Right hindlimb (tissue), 1 donor: Measurements from ENCODE around the gene IL21R.
A peak's percentile ranks its signal among the peaks of the same experiment; 100 is the strongest.
"Not testable (repeated sequence)": the region's sequence is repeated elsewhere in the genome, so short reads cannot be mapped to it uniquely, and the experiment has no call there.

Experiments
- DNase-seq: peaks from one replicate; pipeline ENCODE4 v3.0.0-alpha.2; 2018

Gene IL21R

GRCh38 chr16:27402964-27403600 is 1.1 kb downstream of the IL21R start:
- DNase-seq = no peak

DNA sequence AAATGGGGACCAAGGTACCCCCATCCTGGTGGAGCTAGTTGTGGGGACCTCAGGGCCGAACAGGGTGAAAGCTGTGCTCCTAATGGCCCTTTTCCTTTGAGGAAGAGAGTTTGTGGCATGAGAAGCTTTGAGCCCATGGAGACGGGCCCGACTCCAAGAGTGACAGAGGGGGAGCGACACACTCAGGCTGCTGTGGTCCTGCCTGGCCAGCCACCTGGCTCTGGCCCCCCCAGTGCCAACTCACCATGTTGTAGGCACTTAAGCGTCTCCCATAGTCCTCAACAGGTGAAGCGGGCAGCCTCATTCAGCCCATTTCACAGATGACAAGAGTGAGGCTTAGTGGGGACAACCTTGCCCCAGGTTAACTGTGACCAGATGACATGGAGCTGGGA is 1.6 kb downstream of the IL21R start:
- no peak for DNase-seq

DNA sequence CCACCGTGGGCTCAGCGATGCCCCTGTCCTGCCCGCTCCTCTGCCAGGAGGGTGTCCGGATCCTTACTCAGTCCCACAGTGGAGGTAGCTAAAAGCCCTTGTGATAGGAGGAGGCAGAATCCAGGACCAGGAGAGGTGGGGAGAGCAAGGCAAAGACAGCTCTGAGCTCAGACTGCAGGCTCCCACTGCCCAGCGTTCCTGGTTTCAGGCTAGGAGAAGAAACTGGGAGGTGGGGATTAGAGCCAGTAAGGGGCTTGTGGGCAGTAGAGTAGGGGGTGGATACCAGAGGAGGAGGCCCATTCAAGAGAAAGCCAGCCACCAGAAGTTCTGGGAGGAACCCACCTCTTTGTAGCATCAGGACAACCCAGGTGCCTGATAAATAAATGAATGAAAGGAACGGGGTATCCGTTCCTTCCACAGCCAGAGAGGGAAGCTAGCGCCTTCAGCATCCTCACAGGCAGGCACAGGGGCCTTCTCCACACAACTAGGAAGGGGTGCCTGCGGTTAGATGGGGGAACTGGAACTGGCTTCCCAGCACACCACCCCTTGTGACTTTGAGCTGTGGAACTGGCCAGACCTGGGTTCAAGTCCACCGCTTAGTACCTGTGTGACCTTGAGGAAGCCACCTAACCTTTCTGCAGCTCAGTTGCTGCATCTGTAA is 2.3 kb downstream of the IL21R start:
- DNase-seq = no peak

DNA sequence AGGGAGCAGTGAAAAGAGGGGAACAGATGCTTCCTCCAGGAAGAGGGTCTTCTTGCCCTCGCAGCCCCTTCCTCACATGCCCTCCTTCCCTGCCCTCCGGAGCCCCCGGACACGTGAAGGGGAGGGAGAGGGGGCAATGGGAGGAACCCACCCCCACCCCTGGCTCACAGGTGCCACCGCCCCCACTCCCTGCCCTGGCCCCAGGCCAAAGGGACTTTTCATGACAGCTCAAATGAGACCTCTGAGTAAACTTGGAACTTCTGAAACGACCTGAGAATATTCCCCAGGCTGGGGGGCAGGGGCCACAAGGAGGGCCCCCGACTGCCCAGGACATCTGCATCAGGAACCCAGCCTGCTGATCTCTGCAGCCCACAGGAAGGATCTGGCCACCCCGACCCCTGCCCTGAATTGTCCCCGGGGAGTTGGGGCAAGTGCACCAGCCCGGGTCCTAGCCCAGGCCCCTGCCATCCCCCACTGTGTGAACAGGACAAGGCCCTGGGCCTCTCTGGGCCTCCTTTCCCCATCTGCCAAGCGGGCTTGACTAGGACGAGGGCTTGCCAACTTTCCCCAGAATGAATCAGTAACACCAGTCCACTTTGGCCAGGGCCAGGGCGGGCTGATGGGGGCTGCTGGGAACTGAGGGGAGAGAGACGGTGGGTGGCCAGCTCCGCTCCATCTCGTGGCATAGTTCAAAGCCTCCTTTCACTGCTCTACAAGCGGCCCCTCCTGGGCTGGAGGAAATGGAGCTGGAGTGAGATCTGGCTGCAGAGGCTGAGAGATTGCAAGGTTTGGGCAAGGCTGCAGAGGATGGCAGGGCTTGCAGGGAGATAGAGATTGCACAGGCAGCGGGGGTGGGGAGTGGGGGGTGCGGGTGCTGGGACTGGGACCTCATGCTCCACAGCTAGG is 3.8 kb downstream of the IL21R start:
- DNase-seq = peak; percentile 45

- no peak for DNase-seq
Measured at GRCh38 chr16:27406511-27407128, 4.6 kb downstream of the IL21R start.

GRCh38 chr16:27407133-27407532 is 5.2 kb downstream of the IL21R start:
- no peak for DNase-seq

DNA sequence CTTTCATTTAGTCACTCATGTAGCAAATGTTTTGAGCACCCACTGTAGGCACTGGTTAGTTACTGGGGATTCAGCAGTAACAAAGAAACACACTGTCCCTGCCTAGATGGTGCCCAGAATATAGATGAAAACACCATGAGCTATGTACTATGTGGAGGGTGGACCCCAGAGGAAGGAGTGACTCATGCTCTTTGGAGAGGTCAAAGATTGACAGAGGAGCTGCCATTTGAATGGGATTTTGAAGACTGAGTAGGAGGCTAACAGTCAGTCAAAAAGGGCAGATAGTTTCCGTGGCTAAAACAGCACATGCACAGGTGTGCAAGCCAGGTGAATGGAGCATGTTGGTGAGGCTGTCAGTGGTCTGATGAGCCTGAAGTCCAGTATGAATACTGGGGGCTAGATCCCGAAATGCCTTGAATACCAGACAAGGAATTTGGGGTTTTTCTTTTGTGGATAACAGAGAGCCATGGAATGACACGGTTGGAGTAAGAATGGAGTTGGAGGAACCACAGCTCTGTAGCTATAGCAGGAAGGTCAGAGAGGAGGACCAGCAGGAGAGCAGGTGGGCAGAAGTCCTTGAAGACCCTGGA is 6.1 kb downstream of the IL21R start:
- DNase-seq = no peak

DNA sequence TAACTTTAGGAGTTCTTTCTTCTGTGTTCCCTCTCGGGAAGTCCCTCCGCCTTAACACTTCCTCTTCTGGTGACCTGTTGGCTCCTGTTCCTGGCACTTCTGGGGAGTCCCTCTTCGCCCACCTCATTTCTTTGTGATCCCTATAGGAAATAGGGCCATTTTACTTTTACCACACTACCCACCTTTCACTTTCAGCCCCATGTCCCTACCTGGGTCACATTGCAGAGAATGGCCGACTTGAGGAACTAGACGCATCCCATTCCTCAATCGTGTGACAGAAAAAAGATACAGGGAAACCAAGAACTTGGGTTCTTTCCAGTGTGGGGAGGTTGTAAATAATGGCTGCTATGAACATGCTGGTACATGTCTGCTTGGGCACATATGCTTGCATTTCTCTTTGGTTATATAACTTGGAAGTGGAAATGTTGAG is 6.6 kb downstream of the IL21R start:
- no peak for DNase-seq

- DNase-seq = not testable (repeated sequence)
Measured at GRCh38 chr16:27409958-27410357, 8.0 kb downstream of the IL21R start.

DNA sequence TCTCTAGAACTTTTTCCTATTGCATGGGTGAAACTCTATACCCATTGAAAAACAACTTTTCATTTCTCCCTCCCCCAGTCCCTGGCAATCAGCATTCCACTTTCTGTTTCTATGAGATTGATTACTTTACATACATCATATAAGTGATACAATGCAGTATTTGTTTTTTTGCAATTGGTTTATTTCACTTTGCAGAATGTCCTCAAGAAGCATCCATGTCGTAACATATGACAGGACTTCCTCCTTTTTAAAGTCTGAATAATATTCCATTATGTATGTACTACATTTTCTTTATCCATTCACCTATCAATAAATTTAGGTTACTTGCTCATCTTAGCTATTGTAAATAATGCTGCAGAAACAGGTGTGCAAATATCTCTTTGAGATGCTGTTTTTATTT is 8.8 kb downstream of the IL21R start:
- no peak for DNase-seq

GRCh38 chr16:27413956-27414355 is 12.0 kb downstream of the IL21R start:
- DNase-seq = no peak

DNA sequence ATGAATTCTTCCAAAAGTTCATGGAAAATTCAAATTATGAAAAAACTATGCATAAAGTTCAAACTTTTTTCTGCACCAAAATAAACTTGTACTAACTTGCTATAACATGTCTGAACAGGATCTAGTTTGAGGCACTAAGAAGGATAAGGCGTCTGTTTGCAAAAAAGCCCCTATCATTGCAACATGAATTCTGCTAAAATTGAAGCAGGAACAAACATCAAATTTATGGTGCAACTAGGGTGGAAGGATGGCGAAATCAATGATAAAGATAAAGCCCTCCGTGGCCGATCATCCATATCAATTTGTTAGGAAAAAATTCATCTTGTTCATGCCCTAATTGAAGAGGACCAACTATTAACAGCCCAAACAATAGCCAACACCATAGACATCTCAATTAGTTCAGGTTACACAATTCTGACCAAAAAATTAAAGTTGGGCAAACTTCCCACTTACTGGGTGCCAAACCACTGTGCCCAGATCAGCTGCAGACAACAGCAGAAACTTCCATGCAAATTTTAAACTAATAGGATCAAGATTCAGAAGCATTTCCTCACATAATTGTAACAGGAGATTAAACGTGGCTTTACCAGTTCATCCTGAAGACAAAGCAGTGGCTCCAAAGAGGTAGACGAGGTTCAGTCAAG is 12.9 kb downstream of the IL21R start:
- no peak for DNase-seq

DNA sequence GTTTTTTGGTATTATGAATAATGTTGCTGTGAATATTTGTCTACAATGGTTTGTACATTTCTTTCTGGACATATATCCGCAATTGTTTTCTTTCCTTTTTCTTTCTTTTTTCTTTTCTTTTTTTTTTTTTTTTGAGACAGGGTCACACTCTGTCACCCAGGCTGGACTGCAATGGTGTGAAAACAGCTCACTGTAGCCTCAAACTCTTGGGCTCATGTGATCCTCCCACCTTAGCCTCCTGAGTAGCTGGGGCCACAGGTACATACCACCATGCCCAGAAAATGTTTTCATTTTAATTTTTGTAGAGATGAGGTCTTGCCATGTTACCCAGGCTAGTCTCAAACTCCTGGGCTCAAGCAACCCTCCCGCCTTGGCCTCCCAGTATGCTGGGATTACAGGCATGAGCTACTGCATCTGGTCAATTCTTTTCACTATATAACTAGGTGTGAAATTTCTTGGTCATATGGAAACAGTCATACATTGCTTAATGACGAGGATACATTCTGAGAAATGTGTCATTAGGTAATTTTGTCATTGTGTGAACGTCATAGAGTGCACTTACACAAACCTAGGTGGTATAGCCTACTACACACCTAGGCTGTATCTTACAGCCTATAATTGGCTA is 15.2 kb downstream of the IL21R start:
- DNase-seq = no peak

- DNase-seq = no peak
Measured at GRCh38 chr16:27421961-27422740, 20.2 kb downstream of the IL21R start.

DNA sequence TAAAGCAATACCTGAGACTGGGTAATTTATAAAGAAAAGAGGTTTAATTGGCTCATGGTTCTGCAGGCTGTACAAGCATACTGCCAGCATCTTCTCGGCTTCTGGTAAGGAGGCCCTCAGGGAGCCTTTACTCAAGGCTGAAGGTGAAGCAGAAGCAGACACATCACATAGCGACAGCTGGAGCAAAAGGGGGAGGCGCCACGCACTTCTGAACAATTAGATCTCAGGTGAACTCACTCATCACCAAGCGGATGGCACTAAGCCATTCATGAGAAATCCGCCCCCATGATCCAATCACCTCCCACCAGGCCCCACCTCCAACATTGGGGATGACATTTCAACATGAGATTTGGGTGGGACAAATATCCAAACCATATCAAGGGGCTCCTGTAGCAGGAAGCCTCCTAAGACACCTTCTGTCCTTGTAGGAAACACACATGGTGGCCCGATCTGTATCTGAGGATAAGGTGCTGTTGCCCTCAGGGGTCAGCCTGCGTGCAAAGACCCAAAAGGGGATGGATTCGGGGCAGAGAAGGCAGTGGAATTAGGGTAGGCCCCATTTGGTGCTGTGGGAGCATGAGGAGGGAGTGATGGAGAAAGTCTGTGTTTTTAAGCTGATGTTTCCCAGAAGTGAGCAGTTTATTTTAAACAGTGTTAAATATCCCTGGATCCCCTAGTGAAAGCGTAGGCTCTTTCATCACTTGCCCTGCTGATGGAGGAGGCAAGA is 23.0 kb downstream of the IL21R start:
- DNase-seq = no peak

GRCh38 chr16:27425961-27426360 is 24.0 kb downstream of the IL21R start:
- DNase-seq = no peak

DNA sequence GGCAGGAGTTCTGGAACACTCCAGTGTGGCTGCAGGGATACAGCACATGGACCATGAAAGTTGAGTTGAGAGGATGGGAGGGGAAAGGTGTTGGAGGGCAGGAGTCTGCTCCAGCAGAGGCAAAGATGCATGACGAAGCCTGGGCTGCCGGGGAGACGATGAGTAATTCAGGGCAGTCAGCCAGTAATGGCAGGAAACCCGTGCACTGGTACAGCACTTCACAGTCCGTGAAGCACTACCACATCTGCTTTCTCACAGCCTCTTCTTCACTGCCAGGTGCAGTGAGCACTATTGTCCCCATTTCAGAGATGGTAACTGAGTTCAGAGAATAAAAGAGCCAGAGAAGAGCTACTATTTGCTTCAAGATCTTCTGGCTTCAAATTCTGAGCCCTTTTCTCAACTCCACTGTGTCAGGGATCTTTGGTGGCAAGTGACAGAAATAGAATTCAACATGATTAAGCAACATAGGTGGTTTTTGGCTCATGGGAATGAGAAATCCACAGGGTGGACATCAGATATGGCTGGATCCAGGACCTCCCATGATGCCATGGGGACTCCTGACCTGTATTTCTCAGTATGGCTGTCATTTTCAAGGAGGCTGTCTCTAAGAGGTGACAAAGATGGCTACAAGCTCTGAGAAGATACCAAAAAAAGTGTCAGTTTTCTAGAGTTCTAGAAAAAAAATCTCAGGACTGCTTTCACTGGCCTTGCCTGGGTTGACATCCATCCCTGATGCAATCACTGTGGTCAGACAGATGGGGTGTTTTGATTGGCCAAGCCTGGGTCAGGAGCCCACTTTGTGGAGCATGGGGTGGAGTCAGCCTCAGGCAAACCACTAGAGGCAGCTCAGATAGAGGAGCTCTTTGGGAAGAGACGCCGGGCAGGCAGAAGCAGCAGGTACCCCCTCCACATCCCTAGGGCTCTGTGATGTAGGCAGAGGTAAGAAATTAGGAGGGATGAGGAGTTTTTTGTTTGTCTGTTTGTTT is 24.7 kb downstream of the IL21R start:
- DNase-seq = no peak

- no peak for DNase-seq
Measured at GRCh38 chr16:27427538-27427937, 25.6 kb downstream of the IL21R start.
